ENCODE results near the gene GPD2.

GPD2 gene

DNA sequence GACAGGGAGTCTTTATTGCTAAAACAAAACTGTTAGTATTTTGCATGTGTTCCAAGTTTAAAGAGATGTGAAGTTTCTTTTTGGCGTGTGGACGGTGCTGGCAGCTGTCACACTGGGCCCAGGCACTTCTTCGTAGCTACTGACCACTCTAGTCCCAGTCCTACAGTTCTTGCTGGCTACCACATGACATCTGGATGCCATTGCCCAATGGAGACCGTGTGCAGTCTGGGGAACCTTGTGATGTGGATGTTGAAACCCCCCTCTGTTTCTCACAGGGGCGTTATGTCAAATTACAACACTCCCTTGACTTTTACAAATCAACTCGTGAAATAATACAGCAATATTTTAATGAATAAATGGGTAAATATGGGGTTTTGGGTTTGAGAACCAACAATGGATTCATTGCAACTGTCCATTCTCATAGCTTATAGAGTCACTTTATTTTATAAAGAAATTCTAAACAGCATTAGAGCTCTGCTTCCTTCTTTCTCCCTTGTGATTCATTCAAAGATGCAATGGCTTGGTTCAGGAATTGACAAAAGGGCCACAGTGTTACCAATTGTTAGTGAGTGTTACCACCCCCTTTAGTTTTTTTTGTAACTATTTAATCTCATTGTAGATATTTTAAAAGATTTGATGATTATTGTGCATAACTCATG lies 1.2 kb downstream of the GPD2 start:
- DNase-seq: no peak

DNA sequence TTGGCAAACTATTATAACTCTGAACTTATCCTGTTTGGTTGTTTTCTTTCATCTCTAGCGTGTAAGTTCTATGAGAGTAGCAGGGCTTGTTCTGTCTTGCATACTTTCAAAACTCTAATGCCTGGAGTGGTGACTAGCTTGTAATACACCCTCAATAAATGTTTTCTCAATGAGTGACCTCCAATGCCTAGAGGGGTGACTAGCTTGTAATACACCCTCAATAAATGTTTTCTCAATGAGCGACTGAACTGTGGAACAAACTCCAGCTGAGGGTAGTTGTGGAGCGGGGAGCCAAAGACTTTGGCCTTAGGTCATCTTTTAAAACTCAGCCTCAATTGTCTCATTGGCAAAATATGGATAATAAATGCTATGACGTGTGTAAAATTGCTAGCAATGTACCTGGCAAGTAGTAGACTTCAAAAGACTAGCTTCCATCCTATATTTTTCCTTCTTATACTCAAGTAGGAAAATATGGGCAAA lies 1.8 kb downstream of the GPD2 start:
- no peak for DNase-seq

DNA sequence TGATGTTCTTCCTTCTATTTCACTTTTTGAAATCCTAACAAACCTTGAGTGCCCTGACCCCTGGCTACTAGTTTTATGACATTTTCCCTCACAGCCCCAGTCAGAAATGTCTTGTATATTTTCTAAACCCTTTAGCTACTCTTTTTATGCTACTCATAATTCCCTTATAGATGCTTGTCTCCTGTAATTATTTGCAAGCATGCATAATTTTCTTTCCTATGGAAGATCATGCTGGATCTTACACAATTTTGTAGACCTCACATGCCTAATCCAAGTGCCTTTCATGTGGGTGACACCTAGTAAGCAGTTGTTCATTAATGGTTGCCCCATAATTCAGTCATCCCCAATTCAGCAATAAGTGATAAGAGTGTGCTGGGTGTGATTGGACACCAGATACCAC lies 6.9 kb downstream of the GPD2 start:
- no peak for DNase-seq

DNA sequence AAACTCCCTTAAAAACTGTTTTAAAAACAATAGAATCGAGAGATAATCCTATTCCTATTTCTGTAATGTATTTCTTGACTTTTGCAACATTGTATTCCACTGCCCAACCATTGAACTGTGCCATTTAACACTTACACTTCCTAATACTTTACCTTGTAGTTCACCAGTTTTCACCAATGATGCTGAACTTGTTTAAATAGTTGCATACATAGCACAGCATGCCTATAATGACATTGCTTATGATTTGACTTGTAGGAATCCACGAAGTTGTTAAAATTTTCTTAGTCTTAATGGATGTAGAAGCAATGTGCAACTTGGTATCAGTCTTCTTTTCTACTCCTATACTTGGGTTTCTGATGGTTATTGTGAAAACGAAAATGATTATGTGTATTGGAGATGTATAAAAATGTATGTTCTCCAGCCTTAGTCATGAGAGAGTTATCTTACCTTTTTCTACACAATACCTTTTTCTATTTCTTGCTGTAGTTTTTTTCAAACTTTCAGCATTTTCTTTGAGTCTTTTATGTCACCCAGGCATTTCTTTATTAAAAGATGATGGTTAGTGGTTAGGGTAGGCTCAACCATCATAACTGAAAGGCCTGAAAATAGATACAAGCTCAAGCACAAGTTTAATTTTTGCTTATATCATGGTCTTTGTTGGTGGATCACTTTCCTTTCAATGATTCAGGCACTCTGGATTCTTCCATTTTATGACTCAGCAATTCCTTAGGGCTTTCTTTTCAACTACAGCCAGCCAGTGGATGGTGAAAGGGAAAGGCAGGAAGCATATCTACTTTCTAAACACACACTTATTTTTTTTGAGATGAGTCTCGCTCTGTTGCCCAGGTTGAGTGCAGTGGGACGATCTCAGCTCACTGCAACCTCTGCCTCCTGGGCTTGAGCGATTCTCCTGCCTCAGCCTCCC lies 9.4 kb downstream of the GPD2 start:
- DNase-seq: no peak

DNA sequence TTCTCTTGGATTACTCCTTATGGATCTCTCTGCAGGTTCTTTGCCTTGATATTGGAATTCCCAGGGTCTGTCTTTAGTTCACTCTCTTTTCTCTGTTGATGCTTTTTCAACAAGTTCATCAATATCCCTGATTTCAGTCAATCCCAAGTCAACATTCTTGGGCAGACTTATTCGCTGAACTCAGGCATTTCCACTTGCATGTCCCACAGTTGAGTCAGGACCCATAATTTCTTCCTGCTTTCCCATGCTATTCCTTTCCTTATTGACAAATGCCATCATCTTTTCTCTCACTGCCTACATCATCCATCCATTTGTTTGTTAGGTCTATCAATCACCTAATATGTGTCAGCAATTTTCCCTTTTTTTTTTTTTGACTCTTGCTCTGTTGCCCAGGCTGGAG lies 11.6 kb downstream of the GPD2 start:
- DNase-seq: no peak

DNA sequence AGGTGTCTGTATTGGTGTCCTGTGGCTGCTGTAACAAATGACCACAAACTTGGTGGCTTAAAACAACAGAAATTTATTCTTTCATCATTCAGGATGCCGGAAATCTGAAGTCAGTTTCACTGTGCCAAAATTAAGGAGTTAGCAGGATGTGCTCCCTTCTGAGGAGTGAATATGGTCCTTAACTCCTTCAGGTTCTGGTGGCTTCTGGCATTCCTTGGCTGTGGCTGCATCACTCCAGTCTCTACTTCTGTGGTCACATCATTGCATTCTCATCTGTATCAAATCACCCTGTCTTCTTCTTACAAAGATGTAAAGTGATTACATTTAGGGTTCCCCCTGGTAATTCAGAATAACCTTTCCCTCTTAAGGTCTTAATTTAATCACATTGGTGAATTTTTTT lies 12.6 kb downstream of the GPD2 start:
- DNase-seq: no peak

DNA sequence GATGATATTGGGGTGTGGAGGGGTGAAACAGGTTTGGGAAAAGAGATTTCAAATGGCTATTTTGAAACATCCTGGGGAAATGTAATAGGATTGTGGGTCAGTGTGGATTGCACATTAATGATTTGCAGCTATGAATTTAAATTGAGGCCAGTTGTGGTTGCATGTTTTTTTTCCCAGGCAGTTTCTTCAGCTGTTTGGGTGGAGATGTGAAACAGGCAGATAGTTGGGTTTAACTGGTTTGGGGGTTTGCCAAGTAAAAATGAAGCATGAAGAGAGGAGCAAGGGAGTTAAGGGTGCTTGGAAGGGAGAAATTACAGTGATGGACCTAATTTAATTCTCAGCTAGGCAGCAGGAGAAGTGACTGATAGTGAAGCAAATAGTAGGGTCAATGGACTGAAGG lies 16.8 kb downstream of the GPD2 start:
- DNase-seq: no peak

DNA sequence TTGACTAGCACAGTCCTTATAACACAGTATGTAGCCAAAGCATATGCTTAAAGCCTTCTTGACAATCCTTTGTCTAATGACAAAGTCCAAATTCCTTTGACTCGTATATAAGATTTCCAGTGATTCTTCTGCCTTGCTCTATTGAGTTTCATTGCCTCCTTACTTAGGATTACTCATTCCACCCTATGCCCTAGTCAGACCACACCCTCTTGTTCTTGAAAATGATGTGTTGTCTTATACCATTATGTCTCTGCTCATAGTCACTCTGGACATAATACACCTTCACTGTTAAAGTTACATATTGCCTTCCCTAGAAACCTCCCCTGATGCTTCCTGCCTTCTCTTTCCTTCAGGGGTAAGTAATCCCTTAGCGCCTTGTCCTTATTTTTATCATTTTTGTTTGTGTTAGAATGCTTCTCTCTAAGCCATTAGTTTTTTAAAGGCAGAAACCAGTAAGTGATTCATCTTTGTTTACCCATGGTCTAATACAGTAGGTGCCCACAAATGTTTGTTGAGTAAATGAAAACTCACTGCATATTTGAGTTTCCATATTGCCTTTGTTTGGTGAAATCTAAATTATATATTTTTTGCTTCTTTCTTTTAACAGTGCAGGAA lies 19.3 kb downstream of the GPD2 start:
- DNase-seq: no peak

DNA sequence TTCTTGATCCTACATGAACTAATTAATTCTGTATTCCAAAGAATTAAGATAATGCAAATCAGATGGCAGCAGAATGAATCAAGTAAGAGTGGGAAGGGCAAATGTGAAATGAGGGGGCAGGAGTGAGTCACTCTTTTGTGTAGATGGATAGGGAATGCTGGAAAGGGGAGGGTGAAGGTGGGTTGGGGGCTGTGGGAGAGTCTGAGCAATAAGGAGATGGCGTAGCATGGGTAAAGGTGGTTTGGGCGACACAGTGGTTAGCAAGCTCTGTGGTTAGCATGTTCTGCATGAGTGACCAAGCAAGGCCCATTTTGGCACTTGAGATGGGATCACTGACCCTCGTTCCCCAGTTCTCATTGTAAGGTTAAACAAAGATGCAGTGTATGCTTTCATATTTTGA lies 20.4 kb downstream of the GPD2 start:
- no peak for DNase-seq

DNA sequence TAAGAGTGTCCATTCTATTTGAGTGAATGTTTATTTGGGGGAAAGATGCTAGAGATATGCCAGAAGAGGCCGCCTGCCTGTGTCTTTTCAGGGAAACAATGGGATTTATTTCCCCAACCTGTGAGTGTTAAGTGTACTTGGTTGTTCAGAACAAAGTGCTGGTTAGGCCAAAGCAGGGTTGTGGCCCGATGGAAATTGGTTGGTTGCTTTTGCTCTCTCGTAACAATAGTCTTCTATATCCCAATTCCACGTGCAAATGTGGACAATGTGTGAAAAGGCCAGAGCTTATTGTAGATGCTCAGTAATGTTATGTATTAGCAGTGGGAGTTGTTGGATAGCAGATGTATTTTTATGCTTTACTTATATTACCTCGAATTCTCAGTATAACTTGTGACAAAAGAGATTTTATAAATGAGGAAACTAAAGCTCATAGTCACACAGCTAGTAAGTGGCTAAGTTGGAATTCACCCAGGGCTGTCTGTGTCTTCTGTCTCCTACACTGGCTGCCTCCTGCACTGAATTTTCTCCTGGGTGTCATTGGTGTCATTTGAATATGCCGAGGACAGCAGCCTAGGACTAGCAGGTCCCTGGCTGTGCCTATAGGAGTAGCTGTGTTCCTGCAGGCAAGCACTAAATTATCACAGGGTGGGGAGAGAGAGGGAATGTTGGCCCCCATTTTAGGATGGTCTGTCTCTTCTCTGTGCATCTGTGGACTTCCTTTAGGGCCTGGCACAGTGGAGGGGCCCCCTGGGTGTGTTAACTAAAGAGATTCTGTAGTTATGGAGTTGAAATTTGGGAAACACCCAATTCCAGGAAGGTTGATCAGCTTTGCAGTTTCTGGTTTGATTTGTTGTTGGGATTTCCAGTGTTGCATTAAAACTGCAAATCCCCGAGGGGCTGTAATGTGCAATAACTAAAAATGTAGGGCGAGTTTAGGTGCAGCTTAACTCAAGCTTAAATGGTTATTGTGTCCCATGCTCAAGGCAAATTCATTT lies 21.6 kb downstream of the GPD2 start:
- DNase-seq: no peak

- DNase-seq: no peak
Observed at GRCh38 chr2:156459720-156460119, 23.5 kb downstream of the GPD2 start.

DNA sequence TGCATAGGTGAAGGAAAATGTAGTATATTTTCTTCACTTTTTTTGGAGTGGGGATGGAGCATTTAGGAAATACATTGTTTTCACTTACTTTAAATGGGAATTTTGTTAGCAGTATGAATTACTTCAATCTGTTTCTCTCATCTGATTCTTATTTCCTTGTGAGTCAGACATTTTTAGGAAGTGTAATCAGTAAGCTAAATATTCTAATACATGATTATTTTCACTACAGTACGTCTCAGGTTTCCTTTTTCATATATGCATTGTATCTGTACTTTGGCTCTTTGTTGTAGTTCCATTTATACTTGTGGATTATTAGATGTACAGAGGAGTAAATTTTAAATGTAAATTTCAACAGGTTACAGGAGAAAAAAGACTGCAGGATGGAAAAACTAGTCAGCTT lies 27.9 kb downstream of the GPD2 start:
- no peak for DNase-seq

DNA sequence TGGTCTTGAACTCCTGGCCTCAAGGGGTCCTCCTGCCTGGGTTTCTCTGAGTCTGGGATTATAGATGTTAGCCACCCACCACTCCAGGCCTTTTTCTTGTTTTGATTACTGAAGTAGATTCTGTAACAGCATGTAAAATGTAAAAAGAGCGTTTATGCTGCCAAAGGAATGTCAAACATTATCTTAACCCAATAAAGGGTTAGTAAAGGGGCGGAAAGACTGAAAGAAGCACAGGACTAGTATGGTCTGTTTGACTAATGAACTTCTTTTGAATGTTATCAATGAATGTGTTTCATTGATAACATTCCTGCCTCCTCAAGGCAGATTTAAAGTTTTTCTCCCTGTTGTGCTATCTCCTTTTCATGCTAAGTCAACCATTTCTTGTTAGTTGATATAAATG lies 29.4 kb downstream of the GPD2 start:
- DNase-seq: no peak

DNA sequence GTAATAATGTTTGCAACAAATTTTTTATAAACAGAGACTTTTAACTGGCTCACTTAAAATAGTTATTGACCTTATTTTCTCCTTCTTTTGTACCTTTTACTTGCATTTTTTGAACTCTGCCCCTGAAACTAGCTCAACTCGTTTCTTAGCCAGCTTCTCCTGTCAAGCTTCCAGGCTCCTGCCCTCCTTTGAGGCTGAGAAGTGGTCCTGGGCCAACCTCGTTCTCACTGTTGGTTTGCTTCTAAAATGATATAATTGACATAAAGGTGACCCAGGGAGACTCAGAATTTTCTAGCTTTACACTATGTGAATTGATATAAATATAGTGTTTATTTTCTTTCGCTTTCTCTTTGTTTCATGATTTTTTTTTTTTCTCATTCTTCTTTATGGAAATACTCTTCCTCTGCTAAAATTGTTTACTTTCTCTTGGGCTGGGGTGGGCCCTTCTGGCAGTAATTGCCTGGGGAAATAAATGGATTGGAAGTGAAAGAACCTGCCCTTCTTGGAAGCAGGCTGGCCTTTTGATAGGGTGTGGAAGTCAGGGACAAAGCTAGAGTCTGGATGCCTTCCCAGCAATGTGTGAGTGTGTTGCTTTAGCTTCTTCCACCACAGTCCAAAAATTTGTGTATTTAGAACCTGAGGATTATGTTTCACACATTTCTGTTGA lies 30.7 kb downstream of the GPD2 start:
- no peak for DNase-seq

DNA sequence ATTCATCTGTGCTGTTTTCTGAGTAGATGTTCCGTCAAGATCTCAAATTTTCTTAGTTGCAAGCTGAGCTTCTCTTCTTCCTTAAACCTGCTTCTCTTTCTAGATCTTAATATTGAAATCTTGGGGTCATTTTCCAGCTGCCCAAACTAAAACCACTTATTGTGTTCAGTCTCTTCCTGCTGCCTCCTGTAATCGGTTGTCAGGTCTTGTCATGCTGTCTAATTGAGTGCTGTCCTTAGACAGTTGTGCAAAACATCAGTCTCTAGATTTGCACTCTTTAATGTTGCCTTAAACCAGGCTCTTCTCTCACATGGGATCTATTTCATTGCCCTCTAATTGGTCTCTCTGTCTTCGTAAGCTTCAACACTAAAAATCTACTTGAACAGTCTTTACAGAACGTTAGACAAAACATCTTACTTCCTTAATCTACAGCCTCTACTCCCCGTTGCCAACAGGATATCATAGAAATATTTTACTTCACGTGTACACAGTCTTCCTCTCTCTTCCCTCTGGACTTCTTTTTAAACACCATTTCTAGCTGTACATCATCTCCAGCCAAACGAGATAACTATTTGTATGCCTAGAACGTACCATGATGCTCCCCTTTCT lies 34.9 kb downstream of the GPD2 start:
- DNase-seq: no peak

- DNase-seq: no peak
Observed at GRCh38 chr2:156471762-156472161, 35.6 kb downstream of the GPD2 start.

- no peak for DNase-seq
Observed at GRCh38 chr2:156472686-156473085, 36.5 kb downstream of the GPD2 start.

DNA sequence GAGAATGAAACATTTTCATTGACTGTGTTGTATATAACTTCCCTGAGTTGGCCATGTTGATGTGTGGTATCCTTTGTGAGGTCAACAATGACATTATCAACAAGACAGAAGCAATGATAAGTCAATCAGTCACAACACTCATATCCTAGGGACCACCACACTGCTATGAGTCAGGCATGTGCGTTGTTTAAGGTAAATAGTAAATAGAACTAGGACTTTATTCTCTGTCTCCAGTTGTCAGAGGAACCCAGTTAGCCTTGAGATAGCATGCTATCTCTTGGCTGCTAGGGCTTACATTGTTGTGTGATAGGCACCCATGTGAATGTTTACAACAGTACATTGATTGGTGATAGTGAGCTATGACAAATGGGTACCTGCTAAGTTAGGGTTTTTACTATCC lies 37.3 kb downstream of the GPD2 start:
- DNase-seq: no peak

DNA sequence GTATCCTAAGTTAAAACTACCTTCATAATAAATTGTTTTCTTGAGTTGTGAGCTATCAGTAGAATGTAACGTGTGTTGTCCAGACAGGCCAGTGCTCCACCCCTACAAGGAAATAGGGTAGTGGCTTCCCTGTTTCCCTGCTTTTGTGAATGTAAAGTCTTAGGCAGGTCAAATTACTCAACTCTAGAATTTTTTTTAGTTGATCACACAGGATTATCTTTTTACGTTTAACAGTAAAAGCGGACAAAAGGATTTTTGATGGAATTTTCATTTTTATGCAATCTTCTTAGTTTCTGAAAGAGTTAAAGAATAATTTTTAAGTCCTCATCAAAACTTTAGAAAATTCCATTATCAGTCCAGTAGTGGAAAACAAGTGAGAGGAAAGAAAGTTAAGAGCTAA lies 38.2 kb downstream of the GPD2 start:
- no peak for DNase-seq

DNA sequence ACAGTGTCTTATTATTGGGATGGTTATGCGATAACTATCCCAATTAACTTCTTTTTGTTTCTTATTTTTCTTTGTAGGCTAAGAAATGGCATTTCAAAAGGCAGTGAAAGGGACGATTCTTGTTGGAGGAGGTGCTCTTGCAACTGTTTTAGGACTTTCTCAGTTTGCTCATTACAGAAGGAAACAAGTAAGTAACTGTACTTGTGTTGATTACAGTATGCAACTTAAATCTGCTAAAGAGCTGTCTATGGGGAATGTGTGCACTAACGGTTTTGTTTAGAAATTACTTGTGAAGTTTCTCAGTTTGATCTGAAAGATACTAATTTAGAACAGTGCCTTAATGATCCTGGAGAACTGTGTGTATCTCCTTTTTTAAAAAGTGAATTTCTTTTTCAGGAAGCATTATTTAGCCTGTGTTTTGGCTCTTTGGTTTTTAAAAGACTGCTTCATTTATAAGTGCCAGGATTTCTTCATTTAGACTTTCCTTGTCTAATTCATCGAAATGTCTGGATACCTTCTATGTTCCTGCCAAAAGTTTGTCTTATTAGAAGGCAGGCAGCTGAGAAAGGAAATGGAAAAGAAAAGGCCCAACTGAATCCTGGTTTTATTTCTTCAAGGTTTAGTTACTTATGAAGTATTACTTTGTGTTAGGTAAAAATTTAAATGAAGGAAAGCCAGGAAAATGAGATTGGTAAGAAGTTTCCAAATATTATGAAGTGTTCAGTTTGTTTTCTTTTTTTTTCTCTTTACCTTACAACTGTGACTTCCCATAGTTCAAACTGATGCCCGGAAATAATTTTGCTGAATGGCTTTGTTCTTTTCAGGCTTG lies 40.1 kb downstream of the GPD2 start:
- DNase-seq: no peak

GRCh38 chr2:156476850-156477206 lies 40.6 kb downstream of the GPD2 start:
- no peak for DNase-seq

Measured in activated CD8-positive, alpha-beta memory T cell treated with anti-CD3 and anti-CD28 coated beads, Interleukin-2, amount 50 U/mL, for 48 hours (primary cell).